ENCODE results near the gene MGST3.
"Not testable (repeated sequence)": the region's sequence is repeated elsewhere in the genome, so short reads cannot be mapped to it uniquely, and the experiment has no call there.

The MGST3 gene

DNA sequence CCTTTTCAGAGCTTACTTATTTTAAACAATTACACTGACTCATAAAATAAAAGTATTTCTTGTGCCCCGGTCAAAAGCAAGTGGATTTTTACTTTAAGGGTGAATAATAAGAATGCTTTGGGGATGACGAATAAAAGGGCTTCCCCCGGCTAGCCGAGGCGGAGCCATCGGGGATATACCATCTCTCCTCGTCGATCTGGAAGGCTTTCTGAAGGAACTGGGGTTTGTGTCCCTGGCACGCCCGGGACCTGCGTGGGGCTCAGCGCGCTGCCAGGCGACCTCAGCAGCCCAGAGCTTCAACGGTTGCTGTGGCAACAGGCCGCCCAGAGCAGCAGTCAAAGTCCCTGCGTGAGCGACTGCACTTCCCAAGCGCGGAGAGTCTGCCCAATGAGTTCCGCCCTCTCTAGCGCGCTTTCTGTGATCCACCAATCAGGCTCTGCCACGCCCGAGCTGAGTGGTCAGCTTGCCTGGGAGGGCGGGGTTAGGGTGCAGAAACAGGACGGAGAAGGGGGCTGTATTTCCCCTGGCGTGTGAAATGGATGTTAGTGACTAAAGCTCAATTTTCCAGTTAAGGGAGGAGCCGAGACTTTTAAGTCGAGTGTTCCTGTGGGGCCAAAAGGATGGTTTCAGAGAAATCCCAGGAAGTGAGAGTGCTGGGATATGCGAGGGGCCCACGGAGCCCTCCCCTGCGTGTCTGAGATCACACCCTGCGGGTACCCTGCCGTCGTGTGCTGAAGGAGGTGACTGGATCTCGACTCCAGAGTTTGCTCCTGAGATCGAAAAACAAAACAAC, 33.0 kb upstream of the MGST3 start:
- H3K4me1 ChIP-seq: no peaks in the 10 kb centered on the region
- H3K9me3 ChIP-seq: no peaks in the 10 kb centered on the region
- H3K27me3 ChIP-seq: peaks cover 31% of the 10 kb centered on the region
- DNase-seq: peak; percentile 97
- peak overlapping the region; percentile 74 for H3K4me3 ChIP-seq (ENCODE audit: low read depth, low read length)
- no peaks in the 10 kb centered on the region for H3K36me3 ChIP-seq
- TF ChIP-seq, protein P1, sequence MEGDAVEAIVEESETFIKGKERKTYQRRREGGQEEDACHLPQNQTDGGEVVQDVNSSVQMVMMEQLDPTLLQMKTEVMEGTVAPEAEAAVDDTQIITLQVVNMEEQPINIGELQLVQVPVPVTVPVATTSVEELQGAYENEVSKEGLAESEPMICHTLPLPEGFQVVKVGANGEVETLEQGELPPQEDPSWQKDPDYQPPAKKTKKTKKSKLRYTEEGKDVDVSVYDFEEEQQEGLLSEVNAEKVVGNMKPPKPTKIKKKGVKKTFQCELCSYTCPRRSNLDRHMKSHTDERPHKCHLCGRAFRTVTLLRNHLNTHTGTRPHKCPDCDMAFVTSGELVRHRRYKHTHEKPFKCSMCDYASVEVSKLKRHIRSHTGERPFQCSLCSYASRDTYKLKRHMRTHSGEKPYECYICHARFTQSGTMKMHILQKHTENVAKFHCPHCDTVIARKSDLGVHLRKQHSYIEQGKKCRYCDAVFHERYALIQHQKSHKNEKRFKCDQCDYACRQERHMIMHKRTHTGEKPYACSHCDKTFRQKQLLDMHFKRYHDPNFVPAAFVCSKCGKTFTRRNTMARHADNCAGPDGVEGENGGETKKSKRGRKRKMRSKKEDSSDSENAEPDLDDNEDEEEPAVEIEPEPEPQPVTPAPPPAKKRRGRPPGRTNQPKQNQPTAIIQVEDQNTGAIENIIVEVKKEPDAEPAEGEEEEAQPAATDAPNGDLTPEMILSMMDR (IDR thresholded peaks at IDR 0.05; ENCODE audit: low read depth, low read length): no peak

DNA sequence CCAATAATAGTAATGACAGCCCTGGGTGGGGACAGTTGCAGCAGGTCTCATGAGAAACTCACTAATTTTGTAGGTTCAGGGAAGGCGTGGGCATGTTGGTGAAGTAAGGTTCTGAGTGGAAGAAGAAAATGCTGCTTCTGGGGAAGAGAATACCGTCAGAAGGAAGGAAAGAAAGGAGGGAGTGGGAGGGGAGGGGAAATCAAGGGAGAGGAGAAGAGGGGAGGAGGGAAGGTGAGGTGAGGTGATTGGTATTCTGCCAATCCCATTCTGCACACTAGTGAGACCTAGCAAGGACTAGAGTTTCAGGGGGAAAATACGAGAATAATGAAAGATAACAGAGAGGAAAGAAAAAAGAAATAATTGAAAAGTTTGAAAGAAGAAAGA, 32.4 kb upstream of the MGST3 start:
- no peak for DNase-seq
- no peaks in the 10 kb centered on the region for H3K4me1 ChIP-seq
- peak overlapping the region; percentile 74 for H3K4me3 ChIP-seq (ENCODE audit: low read depth, low read length)
- H3K9me3 ChIP-seq: no peaks in the 10 kb centered on the region
- no peaks in the 10 kb centered on the region for H3K36me3 ChIP-seq
- TF ChIP-seq, protein P1 (IDR thresholded peaks at IDR 0.05; ENCODE audit: low read depth, low read length): no peak
- peaks cover 26% of the 10 kb centered on the region for H3K27me3 ChIP-seq

DNA sequence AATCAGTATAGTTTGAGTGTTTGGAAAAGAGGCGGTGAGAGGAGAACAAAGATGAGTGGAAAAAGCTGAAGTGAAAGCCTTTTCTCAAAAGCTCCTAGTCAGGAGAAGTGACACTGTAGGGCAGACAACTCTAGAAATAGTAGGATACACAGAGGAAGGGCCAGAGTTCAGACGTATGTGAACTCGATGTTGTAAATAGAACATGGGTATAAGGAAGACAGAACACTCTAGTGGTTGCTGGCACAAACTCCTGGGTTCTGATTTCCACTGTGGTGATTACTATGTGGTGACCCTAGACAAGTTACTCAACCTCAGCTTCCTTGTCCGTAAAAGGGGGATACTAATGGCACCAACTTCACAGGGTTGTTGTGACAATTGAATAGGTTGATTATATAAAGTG, 30.2 kb upstream of the MGST3 start:
- TF ChIP-seq, protein P1 (IDR thresholded peaks at IDR 0.05; ENCODE audit: low read depth, low read length): no peak

DNA sequence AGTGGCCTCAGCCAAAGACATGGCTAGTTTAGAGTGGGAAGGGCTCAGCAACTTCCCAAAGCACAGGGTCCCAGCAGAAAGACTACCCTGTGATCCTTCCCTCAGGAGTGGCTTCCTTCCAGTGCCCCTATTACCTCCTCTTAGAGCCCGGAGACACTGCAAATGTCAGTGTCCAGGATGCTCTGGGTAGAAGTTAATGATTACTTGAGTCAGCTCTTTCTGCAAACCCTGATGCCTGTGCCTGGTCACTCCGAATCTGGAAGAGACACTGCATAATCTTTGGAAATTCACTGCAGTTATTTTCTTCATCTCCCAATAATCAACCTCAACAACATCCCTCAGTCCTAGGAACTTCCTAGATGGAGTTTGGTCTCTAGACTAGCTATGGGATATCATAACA, 27.2 kb upstream of the MGST3 start:
- H3K27me3 ChIP-seq: no peaks in the 10 kb centered on the region
- no peak for DNase-seq
- no peaks in the 10 kb centered on the region for H3K36me3 ChIP-seq
- H3K4me1 ChIP-seq: no peaks in the 10 kb centered on the region
- no peak overlapping the region for H3K4me3 ChIP-seq (ENCODE audit: low read depth, low read length)
- TF ChIP-seq, protein P1 (IDR thresholded peaks at IDR 0.05; ENCODE audit: low read depth, low read length): no peak
- H3K9me3 ChIP-seq: no peaks in the 10 kb centered on the region

More for the DNA sequence above, 30.2 kb upstream of the MGST3 start:
- H3K4me1 ChIP-seq: no peaks in the 10 kb centered on the region
- no peak for DNase-seq
- H3K4me3 ChIP-seq (ENCODE audit: low read depth, low read length): no peak overlapping the region
- no peaks in the 10 kb centered on the region for H3K36me3 ChIP-seq
- H3K9me3 ChIP-seq: no peaks in the 10 kb centered on the region
- H3K27me3 ChIP-seq: peaks cover 8% of the 10 kb centered on the region; the same call in 1 of the 2 replicates

DNA sequence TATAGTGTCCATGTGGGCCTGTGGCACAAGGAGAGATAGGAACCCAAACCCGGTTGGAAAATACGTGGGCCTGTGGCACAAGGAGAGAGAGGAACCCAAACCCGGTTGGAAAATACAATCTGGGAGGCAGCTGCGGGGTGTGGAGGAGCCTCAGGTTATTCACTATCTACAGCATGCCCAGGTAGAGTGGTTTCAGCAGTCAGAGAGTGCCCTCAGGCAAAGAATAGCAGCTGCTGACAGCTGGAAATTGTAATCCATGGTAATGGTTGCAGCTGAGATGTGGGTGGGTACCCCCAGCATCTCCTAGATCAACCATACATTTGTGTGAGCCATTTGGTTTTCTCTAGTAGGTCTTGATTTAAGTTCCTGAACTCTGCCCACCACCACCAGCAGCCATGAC, 25.8 kb upstream of the MGST3 start:
- no peaks in the 10 kb centered on the region for H3K27me3 ChIP-seq
- no peak overlapping the region for H3K4me3 ChIP-seq (ENCODE audit: low read depth, low read length)
- TF ChIP-seq, protein P1 (IDR thresholded peaks at IDR 0.05; ENCODE audit: low read depth, low read length): no peak

DNA sequence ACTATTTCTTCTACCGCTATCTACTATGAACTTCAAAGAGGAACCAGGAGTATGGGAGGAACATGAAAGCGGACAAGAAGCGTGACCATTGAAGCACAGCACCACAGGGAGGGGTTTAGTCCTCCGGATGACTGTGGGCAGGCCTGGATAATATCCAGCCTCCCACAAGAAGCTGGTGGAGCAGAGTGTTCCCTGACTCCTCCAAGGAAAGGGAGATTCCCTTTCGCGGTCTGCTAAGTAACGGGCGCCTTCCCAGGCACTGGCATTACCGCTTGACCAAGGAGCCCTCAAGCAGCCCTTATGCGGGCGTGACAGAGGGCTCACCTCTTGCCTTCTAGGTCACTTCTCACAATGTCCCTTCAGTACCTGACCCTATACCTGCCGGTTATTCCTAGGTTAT, 24.4 kb upstream of the MGST3 start:
- H3K27me3 ChIP-seq; H3K9me3 ChIP-seq; H3K4me1 ChIP-seq; H3K4me3 ChIP-seq (ENCODE audit: low read depth, low read length); H3K36me3 ChIP-seq; DNase-seq: not testable (repeated sequence)

More for the DNA sequence above, 25.8 kb upstream of the MGST3 start:
- no peak for DNase-seq
- Histone ChIP-seq H3K36me3 (no peaks in the 10 kb centered on the region), H3K9me3 (no peaks in the 10 kb centered on the region), H3K4me1 (no peaks in the 10 kb centered on the region)
